ENCODE measurements around the gene NPAS3.

Gene NPAS3

DNA sequence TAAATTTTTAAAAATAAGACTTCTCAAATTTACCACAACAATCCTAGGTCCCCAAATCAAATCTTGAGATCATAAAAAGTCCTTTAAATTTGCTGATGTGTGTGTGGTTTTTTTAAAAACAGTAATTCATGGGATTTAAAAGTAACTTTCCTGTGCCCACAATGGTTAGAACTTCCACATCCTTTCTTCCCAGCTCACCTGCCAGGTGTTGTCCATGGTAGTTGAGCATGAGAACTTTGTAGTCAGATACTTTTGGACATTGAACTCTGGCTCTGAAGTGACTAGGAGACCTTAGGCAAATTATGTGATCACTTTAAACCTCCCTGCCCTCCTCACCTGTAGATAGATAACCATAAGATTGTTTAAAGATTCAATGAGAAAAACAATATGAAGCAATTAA lies 253.2 kb downstream of the NPAS3 start:
- no peak for DNase-seq

- DNase-seq, result no peak
These were observed 255.9 kb downstream of the NPAS3 start for GRCh38 chr14:33194551-33194950.

GRCh38 chr14:33198684-33199083 lies 260.0 kb downstream of the NPAS3 start:
- no peak for DNase-seq

DNA sequence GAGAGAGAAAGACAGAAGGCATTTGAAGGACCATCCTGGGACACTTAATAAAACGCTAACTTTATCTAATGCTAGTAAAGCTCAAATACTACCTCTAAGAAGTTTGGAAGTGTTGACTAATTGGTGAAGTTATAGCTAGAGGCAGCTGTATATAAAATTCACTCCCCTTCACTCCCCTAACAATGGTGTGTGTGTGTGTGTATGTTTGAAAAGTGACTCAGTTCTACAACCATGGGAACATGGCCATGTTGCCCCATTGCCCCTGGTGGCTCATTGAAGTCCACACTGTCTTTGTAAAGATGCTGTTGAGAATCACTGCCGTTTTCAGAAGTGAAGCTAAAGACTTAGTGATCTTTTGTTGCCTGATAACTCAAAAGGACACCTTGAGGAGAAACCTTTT lies 262.4 kb downstream of the NPAS3 start:
- DNase-seq, result no peak

GRCh38 chr14:33206981-33207380 lies 268.3 kb downstream of the NPAS3 start:
- DNase-seq, result no peak

DNA sequence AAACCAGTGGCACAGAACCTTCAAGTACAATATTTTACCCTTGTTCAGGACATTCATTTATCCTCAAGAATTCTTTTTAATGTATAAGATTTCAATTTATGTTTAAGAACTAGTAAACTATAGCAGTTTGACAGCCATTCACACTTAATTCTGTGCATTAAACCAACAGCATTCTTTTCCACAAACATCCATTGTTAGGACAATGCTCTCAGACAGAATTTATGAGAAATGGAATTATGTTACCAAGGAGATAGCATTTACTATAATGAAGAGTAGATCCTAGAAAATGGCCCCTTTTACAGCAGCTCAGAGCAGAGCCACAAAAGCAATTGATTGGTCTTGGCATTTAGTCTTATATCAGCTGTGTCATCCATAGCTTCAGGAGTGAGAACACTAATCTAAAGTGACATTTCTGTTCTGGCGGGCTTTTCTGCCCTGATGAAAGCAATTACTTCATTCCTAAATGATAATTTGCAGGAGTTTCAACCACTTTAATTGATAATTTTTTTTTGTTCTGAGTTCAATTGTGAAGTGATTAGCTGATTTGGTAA lies 268.9 kb downstream of the NPAS3 start:
- no peak for DNase-seq

GRCh38 chr14:33210311-33210710 lies 271.6 kb downstream of the NPAS3 start:
- no peak for DNase-seq

GRCh38 chr14:33218026-33218425 lies 279.3 kb downstream of the NPAS3 start:
- DNase-seq, result no peak

- no peak for DNase-seq
These were observed 281.3 kb downstream of the NPAS3 start for GRCh38 chr14:33219957-33220356.

GRCh38 chr14:33229269-33229929 lies 290.7 kb downstream of the NPAS3 start:
- no peak for DNase-seq

GRCh38 chr14:33230021-33230420 lies 291.3 kb downstream of the NPAS3 start:
- DNase-seq, result no peak

GRCh38 chr14:33232031-33232430 lies 293.4 kb downstream of the NPAS3 start:
- no peak for DNase-seq

GRCh38 chr14:33237115-33237740 lies 298.5 kb downstream of the NPAS3 start:
- no peak for DNase-seq

DNA sequence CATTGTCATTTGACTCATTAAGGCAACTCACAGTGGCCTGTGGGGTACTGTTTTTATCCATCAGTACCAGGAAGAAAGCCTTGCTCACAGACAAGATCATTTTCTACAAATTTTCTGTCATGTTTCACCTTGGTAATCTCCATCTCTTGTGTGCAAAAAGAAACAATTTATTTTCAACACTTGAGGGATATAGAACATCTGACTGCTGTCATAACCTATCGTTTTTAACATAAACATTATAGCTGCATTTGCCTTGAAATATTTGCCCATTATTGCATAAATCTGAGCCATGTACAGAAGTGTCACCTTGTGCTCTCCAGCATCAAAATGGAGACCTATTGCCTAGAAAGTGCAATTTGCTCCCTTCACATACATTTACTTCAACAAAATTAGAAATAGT lies 300.8 kb downstream of the NPAS3 start:
- no peak for DNase-seq

GRCh38 chr14:33240466-33240865 lies 301.8 kb downstream of the NPAS3 start:
- no peak for DNase-seq

DNA sequence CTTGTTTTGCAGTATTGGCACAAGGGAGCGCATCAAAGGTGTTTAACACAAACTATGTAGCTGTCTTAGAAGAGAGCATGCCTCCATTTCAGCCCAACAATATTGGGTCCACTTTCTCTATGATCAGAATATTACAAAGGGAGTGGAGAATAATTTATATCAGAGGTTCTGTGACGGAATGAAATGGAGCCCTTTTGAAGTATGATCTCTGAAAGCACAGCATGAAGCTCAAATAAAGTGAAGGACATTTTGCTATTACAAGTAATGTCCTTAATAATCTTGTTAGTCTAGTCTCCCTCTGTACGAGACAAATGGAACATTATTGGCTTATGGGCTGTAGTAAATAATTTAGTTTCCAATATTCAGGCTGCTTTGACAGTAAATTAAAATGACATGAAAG lies 302.7 kb downstream of the NPAS3 start:
- DNase-seq, result no peak

- no peak for DNase-seq
These were observed 310.6 kb downstream of the NPAS3 start for GRCh38 chr14:33249233-33249820.

DNA sequence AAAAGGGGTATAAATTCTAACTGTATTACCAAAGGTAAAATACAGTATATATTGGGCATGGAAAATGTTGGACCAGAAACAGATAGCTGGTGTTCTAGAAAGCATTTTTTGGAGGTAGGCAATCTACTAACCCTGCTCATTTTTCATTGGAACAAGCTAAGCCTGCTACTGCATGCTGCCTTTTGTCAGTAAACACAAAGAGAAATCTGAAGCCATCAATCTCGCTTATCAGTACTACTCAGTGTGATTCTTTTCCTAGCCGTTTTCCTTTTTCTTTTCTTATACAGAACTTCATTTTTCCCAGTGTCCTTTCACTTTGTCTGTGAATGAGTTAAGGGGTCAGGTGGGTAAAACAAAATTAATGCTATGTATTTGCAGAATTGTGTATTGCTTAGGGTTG lies 312.3 kb downstream of the NPAS3 start:
- no peak for DNase-seq

DNA sequence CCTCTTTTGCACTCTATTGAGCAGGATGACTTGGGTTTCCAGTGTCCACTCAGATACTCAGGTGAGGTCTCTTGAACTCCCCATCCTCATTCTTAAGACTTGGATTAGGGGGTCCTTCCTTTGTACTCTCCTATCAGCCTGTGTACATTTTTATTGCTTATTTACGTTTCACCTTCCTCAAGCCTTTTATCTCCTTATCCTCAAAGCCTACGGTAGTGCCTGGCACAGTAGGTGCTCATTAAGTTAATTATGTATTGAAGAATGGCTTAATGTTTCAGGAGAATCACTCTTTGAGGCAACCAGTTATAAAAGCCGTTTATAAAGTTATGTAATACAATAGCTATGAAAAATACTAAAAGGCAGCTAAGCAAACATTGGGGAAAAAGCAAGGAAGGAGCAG lies 315.7 kb downstream of the NPAS3 start:
- DNase-seq, result no peak

- DNase-seq, result no peak
These were observed 316.2 kb downstream of the NPAS3 start for GRCh38 chr14:33254861-33255395.

DNA sequence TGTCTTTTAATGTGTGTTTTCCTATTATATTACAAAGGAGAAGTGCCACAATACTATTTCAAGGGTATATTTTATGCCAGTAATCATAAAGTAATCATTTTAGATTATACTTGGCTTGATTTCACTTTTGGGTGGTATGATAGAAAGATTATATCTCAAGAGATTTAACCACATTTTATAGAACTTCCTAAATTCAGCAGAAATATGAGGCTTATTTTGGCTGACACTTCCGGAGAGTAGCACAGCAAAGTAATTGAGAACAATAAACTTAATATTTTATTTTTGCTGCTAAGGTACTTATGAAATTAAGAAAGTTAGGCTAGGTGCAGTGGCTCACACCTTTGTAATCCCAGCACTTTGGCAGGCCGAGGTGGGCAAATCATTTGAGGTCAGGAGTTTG lies 319.1 kb downstream of the NPAS3 start:
- DNase-seq, result no peak

GRCh38 chr14:33259764-33260163 lies 321.1 kb downstream of the NPAS3 start:
- DNase-seq, result no peak

GRCh38 chr14:33271216-33271615 lies 332.5 kb downstream of the NPAS3 start:
- DNase-seq, result no peak

- no peak for DNase-seq
These were observed 333.2 kb downstream of the NPAS3 start for GRCh38 chr14:33271891-33272290.
